Uterus (tissue), 4 donors: ENCODE measurements around the gene LRRTM3. TPM values are rescaled to one million over a fixed set of nuclear protein-coding genes. Genes with fewer than 3 reads are reported as not detected.

Experiments
- DNase-seq, 2 donors: peaks; one replicate each; pipeline ENCODE4 v3.0.0-alpha.2; 2019 to 2020
- H3K27ac ChIP-seq, 2 donors: fragments of 200-600 bp; sonication (generic); 1 replicate in 1 of 2; 2 replicates in 1 of 2; pipeline ENCODE4 v1.5.1; 2016 to 2018
- H3K27me3 ChIP-seq, 2 donors: fragments of 200-600 bp; sonication (generic); one replicate each; pipeline ENCODE4 v1.5.1; 2018 to 2019; ENCODE audit warnings: control low read depth in 1 of 2
- H3K36me3 ChIP-seq, 2 donors: fragments of 200-600 bp; sonication (generic); one replicate each; pipeline ENCODE4 v1.5.1; 2019; ENCODE audit warnings: control low read depth in 1 of 2
- H3K4me1 ChIP-seq, 2 donors: fragments of 200-600 bp; sonication (generic); one replicate each; pipeline ENCODE4 v1.5.1; 2018 to 2019; ENCODE audit warnings: control low read depth in 1 of 2
- H3K4me3 ChIP-seq, 2 donors: fragments of 200-600 bp; sonication (generic); 1 replicate in 1 of 2; 2 replicates in 1 of 2; pipeline ENCODE4 v1.5.1; 2018 to 2019; ENCODE audit warnings: mild to moderate bottlenecking in 1 of 2
- H3K9me3 ChIP-seq, 2 donors: fragments of 200-600 bp; sonication (generic); one replicate each; pipeline ENCODE4 v1.5.1; 2019; ENCODE audit warnings: control low read depth in 1 of 2
- CTCF ChIP-seq, 4 experiments: fragments of 200-600 bp in 2 of 4; fragments of 450-650 bp in 2 of 4; sonication (generic) in 2 of 4; IDR thresholded peaks; one replicate each; pipeline ENCODE4 v1.5.1; 2016 to 2019; ENCODE audit warnings: antibody characterized with exemption in 4 of 4, mild to moderate bottlenecking in 2 of 4, moderate library complexity in 1 of 4
- POLR2A ChIP-seq, 2 donors: fragments of 450-650 bp; IDR thresholded peaks; one replicate each; pipeline ENCODE4 v1.6.1; 2016; ENCODE audit warnings: antibody characterized with exemption in 2 of 2, mild to moderate bottlenecking in 1 of 2, moderate library complexity in 1 of 2
- intact Hi-C: fragments of 100-400 bp; cut with DNase I; formaldehyde crosslinking; loops from one replicate; pipeline ENCODE4 v1.15.1; 2023; ENCODE audit warnings: low total_unique reads
- total RNA-seq, 4 donors: library from RNA; depleted of rRNA in 3 of 4; stranded (reverse); fragments of >200 nt in 3 of 4; gene quantifications; one replicate each; pipeline versions ENCODE4 v1.1.0 to v1.2.4, GENCODE V29; 2014 to 2023
- donor health status: DM: yes; HTN: yes; CAD: no.

Gene LRRTM3
- total RNA-seq, 4 donors from 2014 or later = 0.40 to 1.9 TPM; not detected in 2

GRCh38 chr10:66942407-66942806, 16.6 kb downstream of the LRRTM3 start:
- intact Hi-C loops = no loop called here
- no peak for DNase-seq
- no peak overlapping the region for H3K4me3 ChIP-seq
- H3K27me3 ChIP-seq = no peaks in the 10 kb centered on the region
- TF ChIP-seq CTCF (IDR thresholded peaks at IDR 0.05) (no peak), POLR2A (IDR thresholded peaks at IDR 0.05) (no peak)
- H3K4me1 ChIP-seq = no peaks in the 10 kb centered on the region
- no peaks in the 10 kb centered on the region for H3K9me3 ChIP-seq
- no peak overlapping the region for H3K27ac ChIP-seq
- no peaks in the 10 kb centered on the region for H3K36me3 ChIP-seq

- TF ChIP-seq POLR2A (IDR thresholded peaks at IDR 0.05) = no peak
- no peak for TF ChIP-seq CTCF (IDR thresholded peaks at IDR 0.05)
- intact Hi-C loops = no loop called here
These were observed 17.8 kb downstream of the LRRTM3 start for GRCh38 chr10:66943590-66943989.

GRCh38 chr10:66951896-66952295, 26.1 kb downstream of the LRRTM3 start:
- intact Hi-C loops = no loop called here
- Histone ChIP-seq H3K36me3 (no peaks in the 10 kb centered on the region), H3K4me1 (no peaks in the 10 kb centered on the region), H3K27me3 (no peaks in the 10 kb centered on the region), H3K27ac (no peak overlapping the region), H3K4me3 (no peak overlapping the region), H3K9me3 (no peaks in the 10 kb centered on the region)
- TF ChIP-seq CTCF (IDR thresholded peaks at IDR 0.05) (no peak), POLR2A (IDR thresholded peaks at IDR 0.05) (no peak)
- DNase-seq = no peak

More at GRCh38 chr10:66943590-66943989, 17.8 kb downstream of the LRRTM3 start:
- H3K36me3 ChIP-seq = no peaks in the 10 kb centered on the region
- H3K27ac ChIP-seq = no peak overlapping the region
- no peak overlapping the region for H3K4me3 ChIP-seq
- H3K4me1 ChIP-seq = no peaks in the 10 kb centered on the region
- H3K27me3 ChIP-seq = no peaks in the 10 kb centered on the region
- DNase-seq = no peak
- no peaks in the 10 kb centered on the region for H3K9me3 ChIP-seq

GRCh38 chr10:66958466-66958865, 32.6 kb downstream of the LRRTM3 start:
- intact Hi-C loops = no loop called here
- H3K4me3 ChIP-seq = no peak overlapping the region
- no peaks in the 10 kb centered on the region for H3K36me3 ChIP-seq
- no peaks in the 10 kb centered on the region for H3K27me3 ChIP-seq
- DNase-seq = no peak
- H3K9me3 ChIP-seq = no peaks in the 10 kb centered on the region
- no peak overlapping the region for H3K27ac ChIP-seq
- no peaks in the 10 kb centered on the region for H3K4me1 ChIP-seq
- no peak for TF ChIP-seq POLR2A (IDR thresholded peaks at IDR 0.05)
- no peak for TF ChIP-seq CTCF (IDR thresholded peaks at IDR 0.05)

- no peak for DNase-seq
- no peak overlapping the region for H3K4me3 ChIP-seq
- no peaks in the 10 kb centered on the region for H3K36me3 ChIP-seq
- intact Hi-C loops = no loop called here
- H3K9me3 ChIP-seq = no peaks in the 10 kb centered on the region
- TF ChIP-seq CTCF (IDR thresholded peaks at IDR 0.05) (no peak), POLR2A (IDR thresholded peaks at IDR 0.05) (no peak)
- H3K27me3 ChIP-seq = no peaks in the 10 kb centered on the region
- no peak overlapping the region for H3K27ac ChIP-seq
- H3K4me1 ChIP-seq = no peaks in the 10 kb centered on the region
These were observed 39.1 kb downstream of the LRRTM3 start for GRCh38 chr10:66964946-66965345.
